ENCODE data around the gene TEKT3. TPM values are rescaled to one million over a fixed set of nuclear protein-coding genes. Genes with fewer than 3 reads are reported as not detected.

The TEKT3 gene
- not detected in 2 replicates for total RNA-seq

GRCh38 chr17:15341385-15341849, at the start of gene TEKT3:
TEKT3 (minus strand) TSS chr17:15341597; CDS start chr17:15331585, 10,012 bp downstream.
- no peak for DNase-seq (ENCODE audit: low spot score)
- Mint-ChIP-seq H3K27ac (no peak within 1 kb of the TSS), H3K36me3 (ENCODE audit: low read depth) (no peaks in the 10 kb centered on the region), H3K4me1 (ENCODE audit: low read depth) (peaks cover 5% of the 10 kb centered on the region), H3K9me3 (no peaks in the 10 kb centered on the region), H3K4me3 (no peak within 1 kb of the TSS), H3K27me3 (ENCODE audit: insufficient read depth) (peaks cover 43% of the 10 kb centered on the region)
- intact Hi-C loops (cut with micrococcal nuclease) = loop anchor here (10.0 kb wide), 1 partner anchor 57 kb away; no protein-coding TSS in a partner anchor

GRCh38 chr17:15388356-15389041, 47.1 kb upstream of the TEKT3 start:
- no peak for DNase-seq (ENCODE audit: low spot score)
- Mint-ChIP-seq H3K27me3 (ENCODE audit: insufficient read depth) (peaks cover 2% of the 10 kb centered on the region), H3K27ac (no peak overlapping the region), H3K4me1 (ENCODE audit: low read depth) (no peaks in the 10 kb centered on the region), H3K4me3 (no peak overlapping the region), H3K9me3 (no peaks in the 10 kb centered on the region), H3K36me3 (ENCODE audit: low read depth) (no peaks in the 10 kb centered on the region)
- intact Hi-C loops (cut with micrococcal nuclease) = no loop called here

GRCh38 chr17:15386083-15386482, 44.7 kb upstream of the TEKT3 start:
- Mint-ChIP-seq H3K27ac (no peak overlapping the region), H3K36me3 (ENCODE audit: low read depth) (no peaks in the 10 kb centered on the region), H3K9me3 (no peaks in the 10 kb centered on the region), H3K4me1 (ENCODE audit: low read depth) (no peaks in the 10 kb centered on the region), H3K27me3 (ENCODE audit: insufficient read depth) (peaks cover 2% of the 10 kb centered on the region), H3K4me3 (no peak overlapping the region)
- intact Hi-C loops (cut with micrococcal nuclease) = no loop called here
- DNase-seq (ENCODE audit: low spot score) = no peak

- Mint-ChIP-seq H3K4me1 (ENCODE audit: low read depth) (no peaks in the 10 kb centered on the region), H3K4me3 (no peak overlapping the region), H3K27ac (no peak overlapping the region), H3K36me3 (ENCODE audit: low read depth) (no peaks in the 10 kb centered on the region), H3K9me3 (no peaks in the 10 kb centered on the region), H3K27me3 (ENCODE audit: insufficient read depth) (peaks cover 2% of the 10 kb centered on the region)
- DNase-seq (ENCODE audit: low spot score) = no peak
- intact Hi-C loops (cut with micrococcal nuclease) = no loop called here
Measured at GRCh38 chr17:15385305-15385704, 43.9 kb upstream of the TEKT3 start.

- no peaks in the 10 kb centered on the region for H3K9me3 Mint-ChIP-seq
- intact Hi-C loops (cut with micrococcal nuclease) = no loop called here
- no peak overlapping the region for H3K4me3 Mint-ChIP-seq
- no peak overlapping the region for H3K27ac Mint-ChIP-seq
- no peaks in the 10 kb centered on the region for H3K36me3 Mint-ChIP-seq (ENCODE audit: low read depth)
- H3K27me3 Mint-ChIP-seq (ENCODE audit: insufficient read depth) = peaks cover 2% of the 10 kb centered on the region
- DNase-seq (ENCODE audit: low spot score) = no peak
- no peaks in the 10 kb centered on the region for H3K4me1 Mint-ChIP-seq (ENCODE audit: low read depth)
Measured at GRCh38 chr17:15384142-15384787, 42.9 kb upstream of the TEKT3 start.

GRCh38 chr17:15382914-15383313, 41.5 kb upstream of the TEKT3 start:
- H3K36me3 Mint-ChIP-seq (ENCODE audit: low read depth) = no peaks in the 10 kb centered on the region
- intact Hi-C loops (cut with micrococcal nuclease) = no loop called here
- no peak for DNase-seq (ENCODE audit: low spot score)
- no peaks in the 10 kb centered on the region for H3K4me1 Mint-ChIP-seq (ENCODE audit: low read depth)
- H3K4me3 Mint-ChIP-seq = no peak overlapping the region
- no peak overlapping the region for H3K27ac Mint-ChIP-seq
- peaks cover 2% of the 10 kb centered on the region for H3K27me3 Mint-ChIP-seq (ENCODE audit: insufficient read depth)
- no peaks in the 10 kb centered on the region for H3K9me3 Mint-ChIP-seq

- Mint-ChIP-seq H3K27ac (no peak overlapping the region), H3K36me3 (ENCODE audit: low read depth) (no peaks in the 10 kb centered on the region)
Measured at GRCh38 chr17:15381707-15382106, 40.3 kb upstream of the TEKT3 start.

GRCh38 chr17:15380446-15380845, 39.0 kb upstream of the TEKT3 start:
- intact Hi-C loops (cut with micrococcal nuclease) = no loop called here

More at GRCh38 chr17:15381707-15382106, 40.3 kb upstream of the TEKT3 start:
- Mint-ChIP-seq H3K27me3 (ENCODE audit: insufficient read depth) (no peaks in the 10 kb centered on the region), H3K4me1 (ENCODE audit: low read depth) (no peaks in the 10 kb centered on the region), H3K9me3 (no peaks in the 10 kb centered on the region), H3K4me3 (no peak overlapping the region)
- intact Hi-C loops (cut with micrococcal nuclease) = no loop called here
- no peak for DNase-seq (ENCODE audit: low spot score)

GRCh38 chr17:15379659-15380058, 38.3 kb upstream of the TEKT3 start:
- no peaks in the 10 kb centered on the region for H3K36me3 Mint-ChIP-seq (ENCODE audit: low read depth)
- no peaks in the 10 kb centered on the region for H3K9me3 Mint-ChIP-seq
- H3K27ac Mint-ChIP-seq = no peak overlapping the region
- H3K4me3 Mint-ChIP-seq = no peak overlapping the region
- DNase-seq (ENCODE audit: low spot score) = no peak
- intact Hi-C loops (cut with micrococcal nuclease) = no loop called here
- no peaks in the 10 kb centered on the region for H3K27me3 Mint-ChIP-seq (ENCODE audit: insufficient read depth)
- H3K4me1 Mint-ChIP-seq (ENCODE audit: low read depth) = no peaks in the 10 kb centered on the region

More at GRCh38 chr17:15380446-15380845, 39.0 kb upstream of the TEKT3 start:
- Mint-ChIP-seq H3K36me3 (ENCODE audit: low read depth) (no peaks in the 10 kb centered on the region), H3K9me3 (no peaks in the 10 kb centered on the region), H3K27me3 (ENCODE audit: insufficient read depth) (no peaks in the 10 kb centered on the region), H3K4me1 (ENCODE audit: low read depth) (no peaks in the 10 kb centered on the region), H3K4me3 (no peak overlapping the region), H3K27ac (no peak overlapping the region)
- no peak for DNase-seq (ENCODE audit: low spot score)

- H3K27ac Mint-ChIP-seq = no peak overlapping the region
- H3K36me3 Mint-ChIP-seq (ENCODE audit: low read depth) = no peaks in the 10 kb centered on the region
- no peak overlapping the region for H3K4me3 Mint-ChIP-seq
- no peaks in the 10 kb centered on the region for H3K4me1 Mint-ChIP-seq (ENCODE audit: low read depth)
- intact Hi-C loops (cut with micrococcal nuclease) = no loop called here
- H3K27me3 Mint-ChIP-seq (ENCODE audit: insufficient read depth) = peaks cover 2% of the 10 kb centered on the region
- no peak for DNase-seq (ENCODE audit: low spot score)
- no peaks in the 10 kb centered on the region for H3K9me3 Mint-ChIP-seq
Measured at GRCh38 chr17:15378243-15378642, 36.8 kb upstream of the TEKT3 start.

- peaks cover 2% of the 10 kb centered on the region for H3K27me3 Mint-ChIP-seq (ENCODE audit: insufficient read depth)
Measured at GRCh38 chr17:15377616-15378015, 36.2 kb upstream of the TEKT3 start.

GRCh38 chr17:15377200-15377599, 35.8 kb upstream of the TEKT3 start:
- intact Hi-C loops (cut with micrococcal nuclease) = no loop called here
- Mint-ChIP-seq H3K4me1 (ENCODE audit: low read depth) (no peaks in the 10 kb centered on the region), H3K36me3 (ENCODE audit: low read depth) (no peaks in the 10 kb centered on the region)

More at GRCh38 chr17:15377616-15378015, 36.2 kb upstream of the TEKT3 start:
- Mint-ChIP-seq H3K27ac (no peak overlapping the region), H3K4me1 (ENCODE audit: low read depth) (no peaks in the 10 kb centered on the region), H3K36me3 (ENCODE audit: low read depth) (no peaks in the 10 kb centered on the region), H3K4me3 (no peak overlapping the region), H3K9me3 (no peaks in the 10 kb centered on the region)
- intact Hi-C loops (cut with micrococcal nuclease) = no loop called here
- DNase-seq (ENCODE audit: low spot score) = no peak

GRCh38 chr17:15371376-15372130, 30.2 kb upstream of the TEKT3 start:
- Mint-ChIP-seq H3K4me3 (no peak overlapping the region), H3K36me3 (ENCODE audit: low read depth) (no peaks in the 10 kb centered on the region), H3K9me3 (no peaks in the 10 kb centered on the region), H3K27me3 (ENCODE audit: insufficient read depth) (peaks cover 5% of the 10 kb centered on the region), H3K4me1 (ENCODE audit: low read depth) (no peaks in the 10 kb centered on the region), H3K27ac (no peak overlapping the region)
- intact Hi-C loops (cut with micrococcal nuclease) = no loop called here
- no peak for DNase-seq (ENCODE audit: low spot score)

More at GRCh38 chr17:15377200-15377599, 35.8 kb upstream of the TEKT3 start:
- DNase-seq (ENCODE audit: low spot score) = no peak
- peaks cover 2% of the 10 kb centered on the region for H3K27me3 Mint-ChIP-seq (ENCODE audit: insufficient read depth)
- H3K9me3 Mint-ChIP-seq = no peaks in the 10 kb centered on the region
- no peak overlapping the region for H3K4me3 Mint-ChIP-seq
- H3K27ac Mint-ChIP-seq = no peak overlapping the region
